Retina (tissue), 1 donor: ENCODE data around the gene TMEM129.
A peak's percentile ranks its signal among the peaks of the same experiment; 100 is the strongest.

Experiments used
- DNase-seq: peaks from one replicate; pipeline ENCODE4 v3.0.0-alpha.2; 2016

Gene TMEM129

DNA sequence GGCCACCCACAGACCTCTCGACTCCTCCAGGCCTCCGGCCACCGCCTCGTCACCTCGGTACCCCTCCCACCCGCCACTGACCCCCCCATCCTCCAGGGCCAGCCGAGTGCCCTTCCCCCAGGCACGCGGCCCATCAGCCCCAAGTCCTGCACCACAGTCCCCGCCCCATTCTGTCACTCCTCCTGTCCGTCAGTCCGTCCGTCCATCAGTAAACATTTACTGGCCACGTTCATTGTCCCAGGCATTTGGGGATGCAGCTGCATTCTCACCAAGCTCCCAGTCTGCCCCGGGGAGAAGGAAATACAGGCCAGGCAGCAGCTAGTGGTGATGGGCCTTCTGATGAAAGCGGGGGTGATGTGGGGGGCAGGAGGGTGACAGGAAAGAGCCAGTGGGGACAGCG is 36.7 kb upstream of the TMEM129 start:
- DNase-seq, result no peak

DNA sequence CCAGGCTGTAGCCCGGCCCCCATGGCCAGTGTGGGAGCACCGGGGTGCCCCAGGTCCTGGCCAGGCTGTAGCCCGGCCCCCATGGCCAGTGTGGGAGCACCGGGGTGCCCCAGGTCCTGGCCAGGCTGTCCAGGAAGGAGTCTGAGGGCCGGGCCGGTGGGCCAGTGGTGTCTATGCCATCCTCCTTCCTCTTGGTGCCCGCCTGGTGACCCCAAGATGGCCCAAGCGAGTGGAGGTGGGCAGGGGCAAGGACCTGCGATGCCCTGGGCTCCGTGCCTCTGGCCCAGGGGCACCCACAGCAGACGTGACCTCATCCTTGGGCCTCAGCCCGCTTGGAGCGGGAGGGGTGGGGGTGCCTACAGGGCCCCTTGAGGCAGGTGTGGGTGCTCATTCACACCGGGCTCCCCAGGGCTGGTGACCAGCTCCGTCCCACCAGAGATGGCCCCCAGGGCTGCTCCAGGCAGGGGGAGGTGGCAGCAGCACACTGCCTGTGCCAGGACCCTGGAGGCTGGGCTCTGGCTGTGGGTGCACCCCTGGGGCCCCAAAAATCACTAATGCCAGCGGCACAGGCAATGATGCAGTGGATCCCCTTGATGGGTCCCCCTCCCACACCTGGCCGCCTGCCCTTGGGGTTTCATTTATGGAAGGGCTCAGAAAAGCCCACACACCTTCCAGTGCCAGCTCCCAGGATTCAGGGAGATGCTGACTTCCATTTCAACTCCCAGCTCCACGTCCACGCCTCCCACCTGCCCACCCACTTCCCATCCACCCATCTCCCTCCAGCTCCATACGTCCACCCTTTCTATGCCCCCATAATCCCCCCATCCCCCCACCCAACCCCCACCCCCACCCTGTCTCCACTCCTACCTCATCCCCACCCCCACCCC is 36.0 kb upstream of the TMEM129 start:
- DNase-seq, result no peak

DNA sequence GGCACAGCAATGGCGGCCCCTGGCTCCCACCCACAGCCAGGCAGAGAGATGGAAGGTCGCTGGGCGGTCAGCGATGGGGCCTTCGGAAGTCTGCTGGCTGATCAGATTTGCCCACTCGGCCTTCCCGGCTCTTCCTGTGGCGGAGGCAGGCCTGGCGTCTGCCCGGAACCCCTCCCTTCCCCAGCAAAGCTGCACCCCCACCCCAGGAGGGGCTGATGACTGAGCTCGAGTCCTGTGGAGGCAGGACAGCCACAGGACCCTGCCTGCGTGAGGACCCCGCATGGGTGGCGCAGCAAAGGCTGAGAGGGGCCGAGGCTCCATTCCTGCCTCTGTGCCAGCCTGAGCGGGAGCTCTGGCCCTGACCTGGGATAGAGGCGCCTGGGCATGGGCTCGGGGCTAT is 35.0 kb upstream of the TMEM129 start:
- DNase-seq, result no peak

DNA sequence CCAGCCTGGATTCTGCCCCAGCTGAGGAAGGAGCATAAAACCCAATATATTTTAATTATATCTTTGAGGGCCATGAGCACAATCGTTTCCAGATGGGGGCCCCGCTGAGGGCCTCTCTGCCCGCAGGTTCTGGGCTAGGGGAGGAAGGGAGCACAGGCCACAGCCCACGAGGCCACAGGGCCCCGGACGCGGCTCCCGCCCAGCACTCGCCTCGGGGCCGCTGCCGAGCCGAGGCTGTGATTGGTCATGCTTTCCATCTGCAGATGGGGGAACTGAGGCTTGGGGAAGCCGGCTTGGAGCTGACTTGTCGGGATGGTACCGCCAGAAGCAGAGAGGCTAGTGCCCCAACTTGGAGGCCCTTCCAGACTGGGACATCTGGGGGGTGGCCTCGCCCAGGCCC is 34.2 kb upstream of the TMEM129 start:
- DNase-seq, result no peak

DNA sequence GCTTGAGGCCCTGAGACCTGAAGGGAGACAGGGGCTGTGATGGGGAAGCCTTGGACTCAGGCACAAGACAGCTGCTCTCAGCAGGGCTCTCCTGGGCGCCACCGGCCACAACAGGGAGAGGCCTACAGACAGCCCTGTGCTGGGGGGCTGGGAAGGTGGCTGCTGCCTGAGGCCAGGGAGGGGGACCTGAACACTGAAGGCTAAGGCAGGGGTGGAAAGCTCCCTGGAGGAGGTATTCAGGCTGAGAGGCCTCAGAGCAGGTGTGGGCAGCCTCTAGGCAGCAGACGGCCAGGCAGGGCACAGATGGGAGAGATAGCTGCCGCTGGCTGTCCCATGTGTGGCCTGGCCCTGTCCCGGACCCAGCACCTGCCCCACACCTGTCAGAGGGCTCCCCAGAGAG is 33.2 kb upstream of the TMEM129 start:
- DNase-seq, result peak; percentile 26

DNA sequence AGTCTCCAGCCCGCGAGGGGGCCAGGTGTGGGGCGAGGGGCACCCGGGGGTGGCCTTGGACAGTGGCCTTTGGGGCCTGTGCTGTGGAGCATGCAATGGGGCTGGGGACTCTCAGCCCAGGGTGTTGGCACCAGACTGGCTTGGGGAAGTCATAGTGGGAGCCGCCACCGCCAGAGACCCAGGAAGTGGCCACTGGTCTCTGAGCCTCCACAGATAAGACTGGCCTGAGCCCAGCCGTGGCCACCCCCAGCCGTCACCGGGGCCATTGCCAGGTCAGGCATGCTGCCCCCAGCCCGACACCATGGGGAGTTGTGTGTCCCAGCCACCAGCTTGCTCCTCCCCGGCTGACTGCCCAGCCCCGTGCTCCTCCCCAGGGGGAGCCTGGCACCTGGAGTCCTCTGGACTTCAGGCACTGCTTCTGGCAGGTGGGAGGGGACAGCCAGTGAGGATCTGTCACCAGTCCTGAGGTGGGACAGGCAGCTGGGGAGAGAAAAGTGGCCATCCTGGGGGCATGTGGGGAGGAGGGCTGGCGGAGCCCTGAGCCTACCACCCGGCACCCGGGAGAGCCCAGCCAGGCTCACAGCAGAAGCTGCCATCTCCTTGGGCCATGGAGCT is 32.7 kb upstream of the TMEM129 start:
- no peak for DNase-seq

DNA sequence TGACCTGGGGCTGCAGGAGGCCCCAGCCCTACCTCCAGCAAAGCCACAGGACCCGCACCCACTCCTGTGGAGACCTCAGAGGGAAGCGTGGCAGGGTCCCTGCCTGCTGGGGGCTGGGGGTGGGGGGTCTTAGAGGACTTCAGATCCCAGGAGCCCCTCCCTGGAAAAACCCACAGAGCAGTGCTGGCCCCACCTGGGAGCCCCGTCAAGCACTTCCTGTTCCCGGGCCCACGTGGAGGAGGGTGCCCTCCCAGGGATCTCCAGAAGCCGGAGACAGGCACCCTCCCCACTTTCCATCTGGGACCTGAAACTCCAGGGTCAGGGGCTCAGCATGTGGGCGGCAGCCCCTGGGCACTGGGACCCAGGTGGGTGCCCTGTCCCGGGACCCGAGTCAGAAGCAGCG is 32.2 kb upstream of the TMEM129 start:
- DNase-seq, result no peak

DNA sequence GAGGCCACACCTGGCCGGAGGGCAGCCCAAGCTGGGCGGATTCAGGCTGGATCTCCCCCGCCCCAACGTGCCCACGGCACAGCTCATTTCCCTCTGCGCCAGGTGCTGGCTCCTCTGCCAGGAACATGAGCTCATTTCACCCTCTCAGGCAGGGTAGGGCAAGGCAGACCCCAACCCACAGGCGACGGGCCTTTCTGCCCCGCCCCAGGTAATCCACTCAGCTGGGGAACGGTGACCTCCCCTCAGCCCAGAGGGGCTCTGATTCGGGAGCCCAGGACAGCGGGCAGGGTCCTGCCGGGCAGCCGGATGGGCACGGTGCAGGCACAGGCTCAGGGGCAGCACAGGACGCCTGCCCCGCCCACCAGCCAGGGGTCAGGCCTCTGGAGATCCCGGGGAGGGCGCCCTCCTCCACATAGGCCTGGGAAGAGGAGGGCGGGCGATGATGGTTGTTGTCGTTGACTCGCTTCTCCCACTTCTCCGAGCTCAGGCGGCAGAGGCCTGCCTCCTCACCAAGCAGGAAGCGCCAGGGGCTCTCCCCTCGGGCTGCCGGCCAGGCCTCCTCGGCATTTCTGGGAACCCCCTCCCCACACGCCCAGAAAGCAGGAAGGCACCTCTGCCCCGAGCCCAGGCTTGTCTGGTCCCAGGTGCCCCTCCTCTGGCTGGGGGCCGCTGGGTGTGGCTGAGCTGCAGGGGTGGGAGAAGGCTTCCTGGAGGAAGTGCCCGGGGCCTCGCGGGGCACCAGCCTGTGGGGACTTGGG is 31.3 kb upstream of the TMEM129 start:
- DNase-seq, result no peak

DNA sequence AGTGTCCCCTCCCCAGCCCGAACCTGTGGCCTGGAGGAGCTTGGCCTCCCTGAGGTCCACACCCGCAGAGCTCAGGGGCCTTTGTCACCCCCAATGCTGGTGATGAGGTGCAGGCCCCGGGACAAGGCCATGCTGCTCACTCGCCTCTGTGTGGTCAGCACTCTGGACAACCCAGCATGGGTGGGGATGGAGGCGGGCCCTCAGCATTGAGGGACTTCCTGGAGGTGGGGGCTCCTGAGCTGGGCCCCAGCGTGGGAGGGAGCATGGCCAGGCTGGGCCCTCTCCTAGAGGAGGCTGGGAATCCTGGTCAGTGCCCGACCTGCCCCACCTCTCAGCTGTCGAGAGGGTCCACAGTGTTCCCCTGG is 30.8 kb upstream of the TMEM129 start:
- no peak for DNase-seq

DNA sequence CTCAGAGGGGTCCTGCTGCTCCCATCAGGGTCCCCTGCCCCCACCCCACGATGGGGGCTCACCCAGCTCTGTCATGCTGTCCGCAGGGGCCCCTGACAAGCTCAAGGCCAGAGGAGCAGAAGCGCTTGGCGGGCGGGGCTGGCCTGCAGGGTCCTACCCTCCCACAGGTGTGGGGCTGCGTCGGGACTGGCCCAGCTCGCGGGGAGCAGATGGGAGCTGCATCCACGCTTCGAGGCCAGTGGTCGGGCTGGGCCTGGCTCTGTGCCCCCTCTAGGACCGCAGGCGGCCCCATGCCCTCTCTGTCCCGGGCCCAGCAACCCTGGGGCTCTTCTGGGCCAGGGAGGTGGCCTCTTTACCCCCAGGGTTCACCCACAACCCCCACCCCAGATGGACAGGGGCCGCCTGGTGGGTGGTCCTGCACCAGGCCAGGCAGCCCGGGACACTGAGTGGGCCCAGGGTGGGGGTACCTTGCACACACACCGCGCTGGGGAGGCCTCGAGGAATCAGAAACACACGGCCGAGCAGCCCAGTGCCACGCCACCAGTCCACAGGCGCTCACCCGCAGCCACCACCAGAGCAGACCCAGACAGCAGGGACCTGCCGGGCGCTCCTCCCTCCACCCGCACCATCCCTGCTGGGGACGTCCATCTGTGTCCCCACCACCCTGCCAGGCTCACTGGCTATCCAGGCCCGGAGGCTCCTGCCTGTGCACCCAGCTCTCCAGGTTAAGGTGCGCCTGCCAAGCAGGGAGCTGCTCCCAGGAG is 30.2 kb upstream of the TMEM129 start:
- DNase-seq, result no peak

DNA sequence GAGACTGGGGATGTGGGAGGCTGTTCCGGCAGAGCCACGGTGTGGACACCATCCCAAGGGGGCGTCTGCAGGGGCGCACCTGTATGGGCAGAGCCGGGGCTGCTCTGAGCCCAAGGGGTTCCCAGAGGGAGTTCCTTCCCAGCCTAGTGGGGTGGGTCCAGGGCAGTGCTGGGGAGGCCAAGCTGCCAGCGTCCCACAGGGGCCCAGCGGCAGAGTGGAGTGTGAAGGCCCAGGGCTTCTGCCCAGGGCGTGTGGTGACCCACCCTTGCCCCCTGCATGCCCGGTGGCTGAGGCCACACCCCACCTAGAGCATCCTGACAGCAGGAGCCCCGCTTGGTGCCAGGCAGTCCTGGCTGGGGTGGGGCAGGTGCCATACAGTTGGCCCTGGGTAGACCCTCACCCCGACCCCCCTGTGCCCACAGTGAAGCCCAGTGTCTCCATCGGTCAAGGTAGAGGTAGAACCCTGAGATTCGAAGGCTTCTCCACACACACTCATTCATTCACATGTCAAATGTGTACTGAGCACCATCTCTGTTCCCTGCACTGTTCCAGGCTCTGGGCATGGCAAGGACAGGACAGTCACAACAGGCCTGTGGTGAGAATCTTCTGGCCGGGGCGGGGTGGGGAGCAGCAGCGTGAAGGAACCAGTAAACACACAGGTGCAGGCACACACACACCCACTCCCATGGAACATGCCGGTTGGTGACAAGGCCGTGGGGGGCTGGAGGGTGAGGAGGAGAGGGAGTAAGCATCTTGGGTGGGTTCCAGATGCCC is 29.4 kb upstream of the TMEM129 start:
- DNase-seq, result no peak

DNA sequence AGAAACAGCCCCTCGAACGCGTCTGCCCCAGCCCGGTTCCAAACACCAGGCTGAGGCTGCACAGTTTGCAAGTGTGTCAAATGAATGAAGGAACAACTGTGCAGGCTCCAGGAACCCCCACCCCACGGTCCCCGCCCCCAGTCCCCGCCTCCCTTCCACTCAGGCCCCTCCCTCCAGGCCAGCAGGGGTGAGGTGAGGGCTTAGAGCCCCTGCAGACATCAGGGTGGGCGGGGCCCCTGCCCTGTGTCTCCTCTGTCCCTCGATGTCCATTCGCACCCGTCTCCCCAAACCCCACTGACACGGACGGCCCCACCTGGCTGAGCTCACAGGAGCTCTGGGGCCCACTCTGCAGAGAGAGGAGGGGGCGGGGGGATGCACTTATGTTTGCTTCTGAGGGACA is 28.7 kb upstream of the TMEM129 start:
- no peak for DNase-seq

DNA sequence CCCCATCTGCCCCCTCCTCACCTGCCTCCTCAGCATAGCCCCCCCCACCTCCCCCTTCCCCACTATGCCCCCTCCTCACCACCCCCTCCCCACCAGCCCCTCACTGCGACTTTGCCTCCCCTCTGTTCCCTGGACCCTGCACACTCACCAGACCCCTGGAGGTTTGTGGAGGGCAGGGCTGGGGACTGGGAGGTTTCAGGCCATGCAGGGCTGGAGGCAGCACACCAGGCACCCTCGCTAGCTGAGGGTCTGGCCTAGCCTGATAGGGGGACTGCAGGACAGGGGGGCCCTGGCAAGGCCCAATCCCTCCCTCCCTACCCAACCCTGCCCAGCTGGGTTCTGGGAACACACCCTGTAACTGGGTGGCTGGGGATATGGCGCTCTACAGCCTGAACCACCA is 28.2 kb upstream of the TMEM129 start:
- DNase-seq, result no peak

DNA sequence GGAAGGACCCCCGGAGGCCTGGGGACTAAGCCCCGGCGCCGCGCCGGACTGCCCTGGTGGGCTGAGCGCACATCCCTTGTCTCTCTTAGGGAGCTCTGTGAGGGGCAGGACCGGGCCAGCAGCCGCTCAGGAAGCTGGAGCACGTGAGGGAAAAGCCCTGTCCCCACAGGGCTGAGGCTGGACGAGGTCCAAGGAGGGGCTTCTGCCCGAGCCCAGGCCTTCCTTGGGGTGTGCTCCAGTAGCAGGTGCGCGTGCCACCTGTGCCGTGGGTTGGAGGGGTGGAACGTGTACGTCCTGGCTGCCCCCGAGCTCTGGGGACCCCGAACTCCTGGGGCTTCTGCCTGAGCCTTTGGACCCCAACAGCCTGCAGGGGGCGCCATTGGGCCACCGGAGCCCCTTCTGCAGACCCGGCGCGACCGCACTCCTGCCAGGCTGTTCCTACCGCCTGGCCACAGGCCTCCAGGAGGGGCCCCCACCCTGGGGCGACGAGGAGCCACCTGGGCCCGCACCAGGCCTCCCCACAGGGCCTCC is 27.4 kb upstream of the TMEM129 start:
- DNase-seq, result peak; percentile 89

DNA sequence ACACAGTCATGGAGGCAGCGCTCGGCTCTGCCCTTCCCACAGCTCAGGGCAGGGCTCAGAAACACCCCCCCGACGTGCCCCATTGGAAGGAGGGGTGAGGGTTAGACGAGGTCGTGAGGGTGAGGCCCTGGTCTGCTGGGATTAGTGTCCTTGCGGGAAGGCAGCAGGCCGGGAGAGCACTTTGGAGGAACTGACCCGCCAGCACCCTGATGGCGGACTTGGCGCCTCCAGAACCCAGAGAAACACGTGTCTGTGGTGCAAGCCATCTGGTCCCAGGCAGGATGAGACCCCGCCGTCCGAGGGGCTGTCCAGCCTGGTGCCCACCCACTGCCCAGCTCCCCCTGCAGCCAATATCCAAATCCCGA is 26.5 kb upstream of the TMEM129 start:
- DNase-seq, result no peak

DNA sequence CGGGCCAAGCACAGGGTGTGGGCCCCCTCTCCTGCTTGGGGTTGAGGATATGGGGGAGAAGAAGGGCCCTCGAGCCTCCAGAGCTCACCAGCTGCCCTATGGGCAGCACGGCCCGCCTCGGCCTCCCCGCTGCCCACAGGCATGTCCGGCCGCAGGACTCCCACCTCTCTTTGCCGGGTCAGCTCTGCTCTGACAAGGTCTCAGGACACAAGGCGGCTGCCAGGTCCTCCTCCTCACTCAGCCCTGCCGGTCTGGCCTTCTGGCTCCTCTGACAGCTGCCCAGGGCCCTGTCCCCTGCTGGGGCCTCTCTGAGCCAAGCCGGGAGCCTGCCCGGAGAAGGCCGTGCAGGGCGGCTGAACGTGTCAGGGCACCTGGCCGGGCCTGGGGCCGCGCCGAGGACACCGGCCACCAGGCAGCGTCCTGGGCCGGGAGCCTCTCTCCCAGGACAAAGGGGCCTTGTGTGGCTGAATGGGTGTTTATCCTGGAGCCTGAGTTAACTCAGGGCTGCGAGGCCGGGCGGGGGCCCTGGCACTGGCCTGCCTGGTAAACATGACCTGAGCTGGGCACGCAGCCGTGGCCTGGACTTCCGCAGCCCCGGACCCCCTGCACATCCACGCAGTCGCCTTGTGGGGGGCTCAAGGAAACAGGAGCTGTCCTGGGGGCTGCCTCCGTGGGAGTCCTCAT is 25.9 kb upstream of the TMEM129 start:
- no peak for DNase-seq

DNA sequence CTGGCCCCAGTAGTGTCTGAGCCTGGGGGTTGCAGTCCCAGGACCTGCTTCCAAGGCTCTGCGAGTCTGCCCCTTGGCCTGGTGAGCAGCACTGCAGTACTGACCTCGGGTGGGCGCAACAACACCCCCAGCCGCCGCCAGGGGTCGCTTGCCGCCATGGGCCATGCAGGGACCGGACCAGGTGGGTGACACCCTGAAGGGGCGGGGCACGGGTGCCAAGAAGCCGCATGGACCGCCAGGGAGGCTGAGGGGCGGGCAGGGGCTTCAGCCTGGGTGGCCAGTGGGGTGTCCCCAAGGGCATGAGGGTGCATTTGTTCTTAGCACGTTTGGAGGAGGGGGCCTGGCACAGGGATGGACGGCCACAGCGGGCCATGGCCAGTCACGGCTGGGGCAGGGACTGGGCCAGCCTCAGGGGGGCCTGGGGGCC is 25.2 kb upstream of the TMEM129 start:
- peak; percentile 86 for DNase-seq

DNA sequence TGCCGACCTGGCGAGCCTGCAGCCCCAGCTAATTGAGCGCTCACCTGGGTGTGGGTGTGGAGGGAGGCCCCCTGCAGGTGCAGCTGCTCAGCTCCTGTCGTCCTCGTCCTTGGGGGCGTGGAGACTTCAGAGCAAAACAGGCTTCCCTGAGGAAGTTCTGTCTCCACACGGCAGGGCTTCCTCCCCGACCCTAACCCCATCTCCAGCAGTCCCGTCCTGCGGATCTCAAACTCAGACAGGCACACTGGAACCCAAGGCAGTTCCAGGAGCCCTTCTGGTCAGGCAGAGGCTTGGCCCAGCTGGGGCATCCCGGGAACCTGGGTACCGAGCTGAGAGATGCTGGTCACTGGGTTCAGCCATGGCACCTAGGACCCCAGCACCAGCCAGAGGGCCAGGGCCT is 24.6 kb upstream of the TMEM129 start:
- no peak for DNase-seq

DNA sequence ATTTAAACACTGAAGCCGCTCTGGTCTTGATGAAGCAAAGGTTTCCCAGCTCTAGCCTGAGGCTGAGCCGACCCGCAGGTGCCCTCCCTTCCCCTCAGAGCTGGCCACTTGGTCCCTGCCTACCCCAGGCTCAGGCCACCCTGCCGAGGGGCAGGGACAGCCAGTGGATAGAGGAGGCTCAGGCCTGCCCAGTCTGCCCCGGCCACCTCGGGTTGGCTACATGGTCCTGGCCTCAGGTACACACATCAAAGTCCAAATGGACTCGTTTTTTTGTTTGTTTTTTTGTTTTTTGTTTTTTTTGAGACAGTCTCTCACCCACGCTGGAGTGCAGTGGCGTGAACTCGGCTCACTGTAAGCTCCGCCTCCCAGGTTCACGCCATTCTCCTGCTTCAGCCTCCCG is 24.0 kb upstream of the TMEM129 start:
- no peak for DNase-seq

DNA sequence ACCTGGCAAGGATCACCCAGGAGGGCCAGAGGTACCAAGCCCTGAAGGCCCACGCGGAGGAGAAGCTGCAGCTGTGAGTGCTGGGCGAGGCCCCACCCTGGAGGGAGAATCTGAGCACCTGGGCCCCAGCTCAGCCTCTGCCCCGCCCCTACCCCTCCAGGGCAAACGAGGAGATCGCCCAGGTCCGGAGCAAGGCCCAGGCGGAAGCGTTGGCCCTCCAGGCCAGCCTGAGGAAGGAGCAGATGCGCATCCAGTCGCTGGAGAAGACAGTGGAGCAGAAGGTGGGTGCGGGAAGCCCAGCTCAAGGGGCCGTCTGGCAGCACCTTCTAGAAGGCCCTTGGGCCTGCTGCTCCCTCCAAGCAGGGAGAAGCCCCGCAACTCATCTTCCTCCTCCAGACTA is 23.4 kb upstream of the TMEM129 start:
- no peak for DNase-seq

DNA sequence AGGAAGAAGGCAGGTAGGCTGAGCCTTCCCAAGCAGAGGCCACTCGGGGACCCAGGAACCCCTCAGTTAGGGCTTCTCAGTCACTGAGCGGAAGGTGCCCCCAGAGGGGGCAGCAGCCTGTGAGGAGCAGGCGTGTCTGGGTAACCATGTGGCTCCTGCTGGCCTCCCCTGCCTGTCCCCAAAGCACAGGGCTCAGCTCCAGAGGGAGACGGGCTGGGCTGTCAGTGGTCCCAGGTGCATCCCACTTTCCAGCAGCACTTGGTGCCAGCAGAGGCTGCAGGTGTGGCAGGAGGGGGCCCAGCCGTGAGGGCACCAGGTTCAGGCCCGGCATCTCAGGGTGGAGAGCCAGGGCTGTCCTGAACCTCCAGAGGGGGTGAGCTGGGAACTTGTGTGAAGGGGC is 22.9 kb upstream of the TMEM129 start:
- DNase-seq, result no peak

DNA sequence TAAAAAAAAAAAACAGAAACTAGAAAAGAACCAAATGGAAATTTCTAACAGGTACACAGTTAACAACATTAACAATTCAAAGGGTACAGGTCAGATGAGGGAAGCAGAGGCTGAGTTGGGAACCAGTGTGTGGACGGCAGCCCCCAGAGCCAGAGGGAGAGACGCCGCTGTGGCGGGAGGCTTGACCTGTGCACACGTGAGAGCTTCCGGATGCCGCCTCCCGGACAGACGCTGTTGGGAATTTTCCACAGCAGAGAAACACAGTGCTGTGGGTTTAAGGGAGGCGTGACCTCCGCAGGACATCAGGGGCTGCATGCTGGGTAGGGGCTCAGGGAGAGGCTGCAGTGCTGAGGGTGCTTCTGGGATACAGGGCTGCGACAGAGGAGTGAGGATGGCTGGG is 22.4 kb upstream of the TMEM129 start:
- no peak for DNase-seq
